Effector memory CD8-positive, alpha-beta T cell (primary cell): ENCODE measurements around the gene CTNNB1.

ENCODE experiments used
- ATAC-seq: fragments of 150-1000 bp; cut with Tn5 transposase; replicated peaks from 2 replicates; pipeline ENCODE4 v1.10.0; 2021; ENCODE audit warnings: mild to moderate bottlenecking, moderate library complexity
- DNase-seq, 3 experiments: peaks; one replicate each; pipeline ENCODE4 v3.0.0; 2021
- H3K27ac Mint-ChIP-seq, 2 donors: one replicate each; pipeline ENCODE4 v1.8.0; 2022; ENCODE audit warnings: mild to moderate bottlenecking in 2 of 2, mixed read lengths in 2 of 2, moderate library complexity in 2 of 2
- H3K27me3 Mint-ChIP-seq, 2 donors: one replicate each; pipeline ENCODE4 v1.8.0; 2022; ENCODE audit warnings: mixed read lengths in 2 of 2
- H3K36me3 Mint-ChIP-seq: one replicate; pipeline ENCODE4 v1.8.0; 2022; ENCODE audit warnings: mild to moderate bottlenecking, moderate library complexity, mixed read lengths; ENCODE audit not compliant: insufficient read depth
- H3K4me1 Mint-ChIP-seq, 2 donors: one replicate each; pipeline ENCODE4 v1.8.0; 2022; ENCODE audit warnings: low read depth in 2 of 2, mixed read lengths in 2 of 2
- H3K4me3 Mint-ChIP-seq, 2 donors: one replicate each; pipeline ENCODE4 v1.8.0; 2022; ENCODE audit warnings: mild to moderate bottlenecking in 2 of 2, mixed read lengths in 2 of 2, moderate library complexity in 2 of 2
- H3K9me3 Mint-ChIP-seq, 2 donors: one replicate each; pipeline ENCODE4 v1.8.0; 2022; ENCODE audit warnings: mixed read lengths in 2 of 2

Gene CTNNB1

DNA sequence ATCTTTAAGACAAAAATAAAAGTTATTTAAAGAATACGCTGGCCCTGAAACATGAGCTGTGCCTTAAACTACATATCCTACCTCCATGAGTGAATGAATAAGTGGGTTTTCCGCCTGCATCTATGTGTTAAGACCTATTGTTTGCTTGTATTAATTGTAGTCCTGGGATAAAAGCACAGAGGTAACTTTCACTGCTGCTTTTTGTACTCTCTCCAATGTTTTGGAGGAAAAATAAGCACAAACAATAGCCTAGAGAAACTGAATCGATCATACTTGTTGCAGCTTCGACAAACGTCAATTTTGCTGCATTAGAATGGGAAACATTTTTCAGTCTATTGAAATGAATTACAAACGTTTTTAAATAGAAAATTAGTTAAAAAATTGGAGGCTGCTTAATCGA lies 1.3 kb upstream of the CTNNB1 start:
- H3K4me1 Mint-ChIP-seq: peaks cover 22 to 29% of the 10 kb centered on the region in 2 donors
- H3K4me3 Mint-ChIP-seq: peak overlapping the region; percentile 86 to 91
- H3K27ac Mint-ChIP-seq: peak overlapping the region; percentile 81 to 94
- peaks cover 16% of the 10 kb centered on the region for H3K36me3 Mint-ChIP-seq
- no peaks in the 10 kb centered on the region for H3K9me3 Mint-ChIP-seq
- DNase-seq: no peak
- ATAC-seq: no peak
- peaks cover 0 to 7% of the 10 kb centered on the region in 2 donors for H3K27me3 Mint-ChIP-seq

DNA sequence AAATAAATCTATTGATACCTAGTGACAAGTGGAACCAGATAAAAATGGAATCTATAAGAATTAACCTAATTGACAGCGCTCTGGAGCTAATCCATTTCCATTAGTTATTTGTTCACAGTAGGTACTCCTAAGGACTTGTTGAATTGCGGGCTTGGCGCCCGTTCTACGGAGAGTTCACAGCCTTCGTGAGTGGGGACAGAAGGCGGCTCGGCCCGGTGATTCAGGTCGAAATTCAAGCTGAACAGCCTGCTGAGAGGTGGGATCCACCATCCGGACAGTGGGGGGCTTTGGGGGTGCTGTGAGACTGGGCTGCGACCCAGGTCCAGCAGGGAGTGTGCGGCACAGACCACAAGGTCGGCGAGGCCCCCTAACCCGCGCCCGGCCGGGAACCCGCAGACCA lies 779 bp upstream of the CTNNB1 start:
- ATAC-seq (no peak), DNase-seq (peak in 2 of 3 experiments; percentile 5)
- Mint-ChIP-seq H3K4me1 (peaks cover 23 to 33% of the 10 kb centered on the region in 2 donors), H3K27me3 (peaks cover 0 to 7% of the 10 kb centered on the region in 2 donors), H3K27ac (peak overlapping the region; percentile 81 to 94), H3K4me3 (peak overlapping the region; percentile 86 to 91), H3K9me3 (no peaks in the 10 kb centered on the region), H3K36me3 (peaks cover 16% of the 10 kb centered on the region)

DNA sequence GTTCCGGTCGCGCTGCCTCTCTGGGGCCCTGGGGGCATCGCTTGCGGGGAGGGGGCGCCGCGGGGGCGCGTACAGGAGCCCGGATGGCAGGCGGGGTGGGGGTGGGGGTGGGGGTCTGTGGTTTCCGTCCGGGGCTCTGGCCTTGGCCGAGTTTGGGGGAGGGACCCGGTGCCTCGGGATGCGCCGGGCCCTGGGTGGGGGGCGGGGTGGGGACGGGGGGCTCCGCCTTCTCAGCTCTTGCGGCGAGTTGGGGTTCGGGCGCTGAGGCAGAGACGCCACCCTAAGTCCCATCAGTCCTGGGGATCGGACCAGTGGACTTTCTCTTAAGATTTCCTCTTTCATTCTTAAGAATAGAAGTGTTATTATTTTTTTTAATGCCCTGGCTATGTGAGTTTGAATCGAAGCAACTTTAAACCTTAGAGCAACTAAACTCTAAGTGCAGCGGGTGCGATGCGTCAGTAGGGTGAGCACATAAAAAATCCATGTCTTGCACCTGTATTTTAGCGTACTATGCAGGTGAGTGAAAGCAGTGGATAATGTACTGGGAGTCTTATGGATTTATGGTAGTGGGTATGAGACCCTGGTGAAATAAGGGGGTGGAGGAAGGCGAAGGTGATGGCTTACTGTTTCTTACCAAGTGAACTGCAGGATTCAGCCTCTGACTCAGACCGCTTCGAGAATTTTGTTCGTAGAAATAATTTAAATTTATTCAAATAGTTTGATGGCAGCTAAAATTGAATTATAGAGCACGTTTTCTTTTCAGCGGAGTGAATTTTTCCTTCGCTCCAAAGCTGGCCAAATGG lies 762 bp downstream of the CTNNB1 start:
- H3K36me3 Mint-ChIP-seq: peaks cover 16% of the 10 kb centered on the region
- ATAC-seq (peak; percentile 13), DNase-seq (peak; percentile 6 to 25 (median 12))
- peak overlapping the region; percentile 88 to 94 for H3K27ac Mint-ChIP-seq
- H3K4me3 Mint-ChIP-seq: peak overlapping the region; percentile 86 to 91
- H3K4me1 Mint-ChIP-seq: peaks cover 31 to 46% of the 10 kb centered on the region in 2 donors
- no peaks in the 10 kb centered on the region for H3K9me3 Mint-ChIP-seq
- H3K27me3 Mint-ChIP-seq: peaks cover 0 to 7% of the 10 kb centered on the region in 2 donors

DNA sequence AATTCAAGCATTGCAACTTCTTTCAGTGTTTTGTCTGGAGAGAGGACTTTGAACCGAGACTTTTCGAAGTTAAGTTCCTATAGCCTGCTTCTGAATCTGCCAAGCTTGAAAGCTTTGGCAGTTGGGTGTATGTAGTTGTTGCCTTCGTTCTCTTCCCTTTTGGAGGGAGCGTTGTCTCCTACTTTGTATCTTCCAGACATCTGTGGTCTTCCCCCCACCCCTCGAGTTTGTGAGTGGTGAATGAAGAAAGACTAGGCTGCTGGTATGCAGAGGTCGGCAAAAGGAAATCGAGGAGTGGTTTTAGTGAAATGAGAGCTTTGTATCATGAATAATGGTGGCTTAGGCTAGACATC lies 1.3 kb downstream of the CTNNB1 start:
- ATAC-seq (no peak), DNase-seq (peak in 1 of 3 experiments; percentile 22)
- Mint-ChIP-seq H3K36me3 (peaks cover 16% of the 10 kb centered on the region), H3K9me3 (no peaks in the 10 kb centered on the region), H3K27me3 (peaks cover 0 to 6% of the 10 kb centered on the region in 2 donors), H3K4me3 (peak overlapping the region; percentile 86 to 91), H3K27ac (peak overlapping the region; percentile 88 to 94), H3K4me1 (peaks cover 35 to 49% of the 10 kb centered on the region in 2 donors)

DNA sequence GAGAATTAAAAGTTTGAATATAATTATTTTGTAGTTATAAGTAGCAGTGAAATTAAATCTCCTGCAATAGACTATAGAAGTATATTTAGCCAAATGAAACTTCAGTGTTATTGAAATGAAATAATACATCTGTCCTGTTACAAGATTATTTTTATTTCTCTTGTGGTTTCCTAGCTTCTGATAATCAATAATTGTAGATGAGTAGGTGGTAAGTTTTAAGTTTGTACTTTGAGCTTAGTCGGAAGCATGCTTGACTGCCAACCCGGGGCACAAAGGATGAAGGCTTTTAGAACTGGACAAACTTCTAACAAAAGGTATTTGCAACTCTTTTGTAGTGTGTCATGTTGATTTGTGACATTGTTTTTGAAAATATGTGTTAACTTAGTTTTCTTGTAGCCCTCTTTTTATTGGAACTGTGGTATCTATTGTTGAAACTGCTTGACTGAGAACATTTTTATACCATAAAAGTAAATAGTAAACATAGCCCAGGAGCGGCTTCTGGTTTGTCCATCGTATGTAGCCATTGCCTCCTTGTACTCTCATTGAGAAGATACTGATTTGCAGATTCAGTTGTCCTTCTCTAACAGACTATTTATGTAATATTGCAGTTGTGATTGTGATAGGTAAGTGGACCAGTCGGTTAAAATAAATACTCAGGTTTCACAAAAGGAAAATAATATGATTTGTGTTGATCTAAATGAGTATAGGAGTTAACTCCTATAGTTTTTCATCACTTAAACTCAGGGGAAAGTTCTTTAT lies 2.9 kb downstream of the CTNNB1 start:
- Mint-ChIP-seq H3K36me3 (peaks cover 16% of the 10 kb centered on the region), H3K9me3 (no peaks in the 10 kb centered on the region), H3K4me3 (peak overlapping the region; percentile 86 to 91), H3K4me1 (peaks cover 45 to 63% of the 10 kb centered on the region in 2 donors), H3K27me3 (no peaks in the 10 kb centered on the region), H3K27ac (peak overlapping the region in 1 of 2 donors; percentile 88)
- ATAC-seq: no peak
- DNase-seq: no peak

DNA sequence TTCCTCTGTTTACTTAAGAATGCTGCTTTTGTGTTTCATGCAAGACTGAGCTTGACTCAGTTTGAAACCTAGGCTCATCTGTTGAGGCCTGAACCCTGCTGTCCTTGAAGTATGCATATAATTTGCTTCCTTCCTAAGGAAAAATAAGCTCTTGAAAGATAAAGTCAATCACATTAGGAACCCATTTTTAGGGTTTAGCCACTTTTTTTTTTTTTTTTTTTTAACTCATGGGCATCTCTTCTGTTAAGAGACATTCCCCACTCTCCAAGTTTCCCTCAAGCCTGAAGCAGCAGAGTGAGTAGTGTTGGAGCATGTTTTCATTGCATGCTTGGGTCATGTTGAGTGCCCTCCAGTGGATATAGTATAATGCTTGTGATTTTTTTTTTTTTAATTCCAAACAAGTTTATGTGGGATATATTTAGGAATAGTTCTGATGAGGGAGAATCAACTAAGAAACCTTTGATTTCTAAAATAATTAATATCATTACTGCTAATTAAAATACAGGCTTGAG lies 3.6 kb downstream of the CTNNB1 start:
- H3K4me3 Mint-ChIP-seq: peak overlapping the region; percentile 86 to 91
- H3K36me3 Mint-ChIP-seq: peaks cover 16% of the 10 kb centered on the region
- ATAC-seq: no peak
- H3K9me3 Mint-ChIP-seq: no peaks in the 10 kb centered on the region
- DNase-seq: no peak
- H3K27ac Mint-ChIP-seq: peak overlapping the region in 1 of 2 donors; percentile 88
- H3K27me3 Mint-ChIP-seq: no peaks in the 10 kb centered on the region
- H3K4me1 Mint-ChIP-seq: peaks cover 50 to 70% of the 10 kb centered on the region in 2 donors

DNA sequence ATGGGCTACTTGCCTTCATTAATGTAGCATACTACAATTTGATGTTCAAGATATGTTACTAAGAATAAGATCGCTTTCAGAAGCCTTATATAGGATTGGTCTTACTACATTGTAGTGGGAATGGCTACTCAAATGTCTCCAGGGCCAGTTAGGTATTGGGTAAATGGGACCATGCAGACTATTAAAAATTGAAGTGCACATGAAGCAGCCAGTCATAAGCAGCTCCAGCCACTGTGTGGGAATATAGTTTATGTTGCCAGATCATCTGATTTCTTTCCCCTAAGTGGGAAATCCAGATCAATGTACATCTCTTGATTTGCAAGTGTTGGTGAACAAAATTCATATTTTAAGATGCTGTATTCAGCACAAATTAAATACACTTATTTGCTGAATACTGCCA lies 5.1 kb downstream of the CTNNB1 start:
- ATAC-seq (no peak), DNase-seq (no peak)
- Mint-ChIP-seq H3K36me3 (peaks cover 9% of the 10 kb centered on the region), H3K4me1 (peaks cover 63 to 85% of the 10 kb centered on the region in 2 donors), H3K27ac (no peak overlapping the region), H3K27me3 (no peaks in the 10 kb centered on the region), H3K4me3 (peak overlapping the region; percentile 40 to 49), H3K9me3 (no peaks in the 10 kb centered on the region)

DNA sequence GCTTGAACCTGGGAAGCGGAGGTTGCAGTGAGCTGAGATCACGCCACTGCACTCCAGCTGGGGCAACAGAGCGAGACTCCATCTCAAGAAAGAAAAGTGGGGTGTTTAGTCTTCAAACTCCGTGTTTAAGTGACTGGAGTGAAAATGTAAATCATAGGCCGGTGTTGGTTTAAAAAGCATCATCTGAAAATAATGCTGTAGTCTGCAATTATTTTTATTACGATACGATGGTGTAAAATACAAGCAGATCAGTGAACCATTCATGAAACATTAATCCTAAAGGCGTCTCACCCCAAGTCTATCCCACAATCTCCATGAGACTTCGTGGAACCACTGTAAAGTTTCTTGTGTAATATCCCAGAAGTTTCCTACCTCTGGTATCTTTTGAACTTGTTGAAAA lies 6.3 kb downstream of the CTNNB1 start:
- no peak for DNase-seq
- Mint-ChIP-seq H3K27ac (no peak overlapping the region), H3K4me3 (peak overlapping the region in 1 of 2 donors; percentile 40), H3K36me3 (peaks cover 3% of the 10 kb centered on the region), H3K9me3 (no peaks in the 10 kb centered on the region), H3K4me1 (peaks cover 63 to 83% of the 10 kb centered on the region in 2 donors), H3K27me3 (no peaks in the 10 kb centered on the region)
- no peak for ATAC-seq

DNA sequence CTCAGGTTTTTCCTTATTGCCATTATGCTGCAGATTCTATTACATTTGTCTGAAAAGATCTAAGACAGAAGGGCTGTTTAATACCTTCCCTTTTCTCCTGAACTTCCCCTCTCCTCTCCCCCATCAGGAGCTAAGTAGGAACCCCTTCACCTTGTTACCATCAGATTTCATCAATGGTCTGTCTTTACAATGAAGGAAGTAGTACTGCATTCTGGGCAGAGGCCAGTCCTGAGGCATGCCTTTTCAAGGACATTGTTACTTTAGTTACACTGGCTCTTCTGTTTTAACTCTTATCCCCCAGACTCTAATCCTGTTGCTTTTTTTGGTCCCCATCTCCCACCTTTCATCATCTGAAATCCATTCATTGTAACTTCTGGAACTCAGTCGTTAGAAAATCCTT lies 8.1 kb downstream of the CTNNB1 start:
- no peaks in the 10 kb centered on the region for H3K36me3 Mint-ChIP-seq
- H3K4me1 Mint-ChIP-seq: peaks cover 62 to 78% of the 10 kb centered on the region in 2 donors
- peak overlapping the region in 1 of 2 donors; percentile 40 for H3K4me3 Mint-ChIP-seq
- DNase-seq (no peak), ATAC-seq (no peak)
- H3K27me3 Mint-ChIP-seq: no peaks in the 10 kb centered on the region
- H3K27ac Mint-ChIP-seq: peak overlapping the region in 1 of 2 donors; percentile 23
- H3K9me3 Mint-ChIP-seq: no peaks in the 10 kb centered on the region

DNA sequence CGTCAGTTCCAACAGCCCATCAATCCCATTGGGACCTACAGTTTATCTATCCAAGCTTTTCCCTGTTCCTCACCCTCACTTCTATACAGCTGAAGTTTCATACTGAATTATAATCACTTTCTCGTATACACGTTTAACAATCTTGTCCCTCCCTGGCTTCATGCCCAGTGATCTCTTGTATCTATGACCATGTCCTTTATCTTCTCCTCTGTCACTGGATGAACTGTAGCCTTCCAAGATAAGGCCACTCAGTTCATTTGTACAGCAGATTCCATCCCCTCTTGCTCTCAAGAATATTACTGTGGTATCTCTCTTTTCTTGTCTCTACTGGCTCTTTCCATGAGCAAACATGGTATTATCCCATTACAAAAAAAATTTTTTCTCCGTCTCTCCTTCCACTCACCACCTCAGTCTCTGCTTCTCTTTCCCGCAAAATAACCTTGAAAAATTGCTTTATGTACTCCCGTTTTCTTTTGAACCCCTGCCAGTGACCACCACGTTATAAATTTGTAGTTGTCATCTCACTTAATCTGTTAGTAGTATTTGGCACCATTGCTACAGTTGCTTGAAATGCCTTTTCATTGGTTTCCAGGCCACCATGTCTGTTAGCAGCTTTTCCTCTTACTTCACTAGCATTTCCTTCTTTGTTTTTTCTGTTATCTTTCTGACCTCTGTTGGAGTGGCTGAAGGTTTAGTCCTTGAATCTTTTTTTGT lies 9.4 kb downstream of the CTNNB1 start:
- Mint-ChIP-seq H3K4me1 (peaks cover 68 to 79% of the 10 kb centered on the region in 2 donors), H3K9me3 (no peaks in the 10 kb centered on the region), H3K27me3 (no peaks in the 10 kb centered on the region), H3K36me3 (no peaks in the 10 kb centered on the region), H3K4me3 (peak overlapping the region; percentile 1 to 40), H3K27ac (peak overlapping the region in 1 of 2 donors; percentile 23)
- DNase-seq (no peak), ATAC-seq (no peak)

DNA sequence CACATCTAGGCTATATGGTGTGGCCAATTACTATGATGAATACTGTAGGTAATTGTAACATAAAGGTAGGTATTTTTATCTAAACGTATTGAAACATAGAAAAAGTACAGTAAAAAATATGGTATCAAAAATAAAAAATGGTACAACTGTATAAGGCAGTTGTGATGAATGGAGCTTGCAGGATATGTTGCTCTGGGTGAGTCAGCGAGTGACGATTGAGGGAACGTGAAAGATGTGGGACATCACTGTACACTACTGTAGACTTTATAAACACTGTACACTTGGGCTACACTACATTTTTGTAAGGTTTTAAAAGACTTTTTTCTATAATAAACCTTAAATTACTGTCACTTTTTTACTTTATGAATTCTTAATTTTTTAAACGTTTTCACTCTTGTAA lies 10.3 kb downstream of the CTNNB1 start:
- H3K4me3 Mint-ChIP-seq: peak overlapping the region in 1 of 2 donors; percentile 40
- peaks cover 65 to 80% of the 10 kb centered on the region in 2 donors for H3K4me1 Mint-ChIP-seq
- no peak for DNase-seq
- ATAC-seq: no peak
- H3K36me3 Mint-ChIP-seq: peaks cover 1% of the 10 kb centered on the region
- H3K27ac Mint-ChIP-seq: peak overlapping the region in 1 of 2 donors; percentile 18
- no peaks in the 10 kb centered on the region for H3K9me3 Mint-ChIP-seq
- H3K27me3 Mint-ChIP-seq: no peaks in the 10 kb centered on the region

DNA sequence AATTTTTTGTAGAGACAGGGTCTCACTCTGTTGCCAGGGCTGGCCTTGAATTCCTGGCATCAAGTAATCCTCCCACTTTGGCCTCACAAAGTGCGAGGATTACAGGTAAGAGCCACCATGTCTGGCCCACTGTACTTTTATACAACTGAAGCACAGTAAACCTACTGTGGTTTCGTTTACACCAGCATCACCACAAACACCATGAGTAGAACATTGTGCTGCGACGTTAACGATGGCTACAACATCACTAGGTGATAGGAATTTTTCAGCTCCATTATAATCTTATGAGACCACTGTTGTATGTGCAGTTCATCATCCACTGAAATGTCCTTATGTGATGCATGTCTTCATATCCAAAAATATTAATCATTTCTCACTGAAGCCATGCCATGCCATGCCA lies 11.7 kb downstream of the CTNNB1 start:
- Mint-ChIP-seq H3K36me3 (peaks cover 9% of the 10 kb centered on the region), H3K9me3 (no peaks in the 10 kb centered on the region), H3K27me3 (no peaks in the 10 kb centered on the region), H3K4me1 (peaks cover 62 to 81% of the 10 kb centered on the region in 2 donors), H3K27ac (no peak overlapping the region), H3K4me3 (peak overlapping the region in 1 of 2 donors; percentile 50)
- ATAC-seq (peak; percentile 29), DNase-seq (no peak)

DNA sequence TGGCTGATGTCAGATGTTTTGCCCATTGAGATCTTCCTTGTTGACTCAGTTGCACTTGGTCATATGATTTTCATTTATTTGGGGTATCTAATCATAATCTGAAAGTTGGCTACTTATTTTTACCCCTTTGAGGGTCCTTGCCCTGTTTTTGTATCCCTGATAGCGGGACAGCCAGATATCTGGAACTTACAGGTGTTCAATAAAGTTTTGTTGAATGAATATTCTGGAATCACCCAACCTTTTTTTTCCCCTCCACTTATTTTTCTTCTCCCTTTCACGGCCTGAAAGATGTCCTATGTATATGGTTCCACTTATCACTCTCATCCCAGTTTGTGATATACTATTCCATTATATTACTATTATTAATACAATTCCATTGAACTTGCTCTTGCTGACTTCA lies 12.8 kb downstream of the CTNNB1 start:
- DNase-seq (no peak), ATAC-seq (no peak)
- Mint-ChIP-seq H3K36me3 (peaks cover 9% of the 10 kb centered on the region), H3K27ac (peak overlapping the region in 1 of 2 donors; percentile 36), H3K4me1 (peaks cover 61 to 80% of the 10 kb centered on the region in 2 donors), H3K9me3 (no peaks in the 10 kb centered on the region), H3K27me3 (no peaks in the 10 kb centered on the region), H3K4me3 (peak overlapping the region in 1 of 2 donors; percentile 50)
